ENCODE measurements around the gene CSGALNACT2.
"Not testable (repeated sequence)": the region's sequence is repeated elsewhere in the genome, so short reads cannot be mapped to it uniquely, and the experiment has no call there.

CSGALNACT2 gene

GRCh38 chr10:43153901-43154300 lies 15.7 kb downstream of the CSGALNACT2 start:
- DNase-seq, result no peak

DNA sequence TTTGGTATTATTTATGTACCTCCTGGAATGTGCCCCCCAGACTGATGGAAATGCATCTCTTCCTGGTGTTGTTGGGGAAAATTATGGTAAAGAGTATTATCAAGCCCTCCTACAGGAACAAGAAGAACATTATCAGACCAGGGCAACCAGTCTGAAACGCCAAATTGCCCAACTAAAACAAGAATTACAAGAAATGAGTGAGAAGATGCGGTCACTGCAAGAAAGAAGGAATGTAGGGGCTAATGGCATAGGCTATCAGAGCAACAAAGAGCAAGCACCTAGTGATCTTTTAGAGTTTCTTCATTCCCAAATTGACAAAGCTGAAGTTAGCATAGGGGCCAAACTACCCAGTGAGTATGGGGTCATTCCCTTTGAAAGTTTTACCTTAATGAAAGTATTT lies 17.0 kb downstream of the CSGALNACT2 start:
- DNase-seq, result no peak

DNA sequence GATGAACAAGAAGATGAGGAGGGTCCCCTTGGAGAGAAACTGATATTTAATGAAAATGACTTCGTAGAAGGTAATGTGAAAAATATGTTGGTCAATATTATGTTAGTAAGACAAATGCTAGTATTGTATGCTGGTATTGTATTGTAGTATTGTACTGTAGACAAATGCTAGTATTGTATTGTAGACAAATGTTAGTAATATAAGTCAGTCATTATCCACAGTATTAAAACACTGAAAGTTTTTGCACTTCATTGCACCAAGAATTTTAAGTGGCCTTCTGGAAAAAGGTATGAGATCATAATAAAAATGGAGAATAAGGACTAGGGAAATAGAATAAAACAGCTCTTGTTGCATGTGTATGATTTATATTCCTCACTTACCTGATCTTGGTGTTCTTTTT lies 17.5 kb downstream of the CSGALNACT2 start:
- no peak for DNase-seq

- DNase-seq, result no peak
These were observed 18.5 kb downstream of the CSGALNACT2 start for GRCh38 chr10:43156590-43157341.

DNA sequence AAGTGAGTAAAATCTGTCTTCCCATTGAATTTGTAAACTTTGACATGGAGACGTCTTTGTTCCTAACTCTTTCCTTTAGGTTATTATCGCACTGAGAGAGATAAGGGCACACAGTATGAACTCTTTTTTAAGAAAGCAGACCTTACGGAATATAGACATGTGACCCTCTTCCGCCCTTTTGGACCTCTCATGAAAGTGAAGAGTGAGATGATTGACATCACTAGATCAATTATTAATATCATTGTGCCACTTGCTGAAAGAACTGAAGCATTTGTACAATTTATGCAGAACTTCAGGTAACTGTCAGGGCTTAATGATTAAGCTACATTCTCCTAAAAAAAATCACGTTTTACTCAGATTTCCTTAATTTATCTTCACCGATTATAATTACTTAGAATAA lies 20.4 kb downstream of the CSGALNACT2 start:
- no peak for DNase-seq

DNA sequence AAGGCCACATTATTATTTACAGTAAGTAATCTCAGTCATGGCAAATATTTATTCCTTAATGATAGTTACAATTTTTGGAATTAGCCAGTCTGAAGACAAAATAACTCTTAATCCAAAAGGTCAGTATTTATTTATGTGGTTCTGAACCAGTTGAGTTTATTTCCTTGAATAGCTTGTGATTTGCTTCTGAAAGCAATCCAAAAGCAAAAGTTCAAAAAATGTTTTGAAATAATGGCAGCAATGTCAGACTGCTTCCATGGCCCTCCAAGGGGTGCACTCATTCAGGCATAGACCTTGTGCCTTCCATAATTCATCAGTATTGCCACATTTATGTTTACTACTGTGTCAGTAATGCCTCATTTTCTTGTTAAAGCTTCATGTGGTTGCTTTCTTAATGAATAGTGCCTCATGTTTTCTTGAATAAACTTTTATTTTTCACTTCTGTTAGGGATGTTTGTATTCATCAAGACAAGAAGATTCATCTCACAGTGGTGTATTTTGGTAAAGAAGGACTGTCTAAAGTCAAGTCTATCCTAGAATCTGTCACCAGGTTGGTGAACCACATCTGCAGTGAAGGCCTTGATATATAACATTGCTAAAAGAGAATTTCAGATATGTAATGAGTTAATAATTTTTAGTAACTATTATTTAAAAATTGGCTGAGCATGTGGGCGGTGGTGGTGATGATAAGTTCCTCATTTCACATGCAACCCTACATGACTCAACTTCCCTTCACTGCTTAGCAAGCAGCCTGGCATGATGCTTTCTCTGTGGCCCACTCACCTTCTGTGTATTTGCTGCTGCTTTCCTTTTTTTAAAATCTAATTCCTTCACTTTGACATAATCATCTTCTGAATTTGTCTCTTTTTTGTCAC lies 22.0 kb downstream of the CSGALNACT2 start:
- DNase-seq, result no peak

- no peak for DNase-seq
These were observed 22.6 kb downstream of the CSGALNACT2 start for GRCh38 chr10:43160921-43161255.

- DNase-seq, result no peak
These were observed 24.4 kb downstream of the CSGALNACT2 start for GRCh38 chr10:43162604-43163003.

DNA sequence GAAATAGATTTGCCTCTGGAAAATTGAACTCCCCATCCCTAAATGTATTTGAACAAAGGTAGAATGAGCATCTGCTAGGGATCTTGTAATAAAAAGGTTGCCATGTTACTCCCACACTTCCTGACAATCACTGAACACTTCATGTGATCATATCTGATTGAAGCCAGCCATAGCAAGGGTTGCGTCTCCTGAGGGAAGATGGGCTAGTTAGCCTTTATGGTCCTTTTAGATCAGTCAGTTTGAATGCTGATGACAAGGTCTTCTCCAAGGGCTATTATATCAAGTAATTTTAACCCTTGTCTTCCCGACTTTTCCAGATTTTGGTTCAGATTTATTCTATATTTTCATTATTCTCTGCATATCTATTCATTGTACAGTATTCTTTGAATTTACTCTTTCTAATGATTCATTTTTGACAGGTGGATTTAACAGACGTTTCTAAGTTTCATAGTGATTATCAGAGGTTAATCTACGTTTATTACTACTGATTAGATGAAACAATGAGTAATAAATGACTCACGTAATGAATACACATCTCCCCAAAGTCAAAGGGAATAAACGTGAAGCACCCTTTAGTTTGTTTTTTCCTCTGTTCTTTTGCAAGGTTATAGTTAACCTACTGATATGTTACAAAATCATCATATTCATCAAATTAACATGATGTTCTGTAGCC lies 28.1 kb downstream of the CSGALNACT2 start:
- no peak for DNase-seq

GRCh38 chr10:43166880-43167497 lies 28.7 kb downstream of the CSGALNACT2 start:
- DNase-seq, result no peak

DNA sequence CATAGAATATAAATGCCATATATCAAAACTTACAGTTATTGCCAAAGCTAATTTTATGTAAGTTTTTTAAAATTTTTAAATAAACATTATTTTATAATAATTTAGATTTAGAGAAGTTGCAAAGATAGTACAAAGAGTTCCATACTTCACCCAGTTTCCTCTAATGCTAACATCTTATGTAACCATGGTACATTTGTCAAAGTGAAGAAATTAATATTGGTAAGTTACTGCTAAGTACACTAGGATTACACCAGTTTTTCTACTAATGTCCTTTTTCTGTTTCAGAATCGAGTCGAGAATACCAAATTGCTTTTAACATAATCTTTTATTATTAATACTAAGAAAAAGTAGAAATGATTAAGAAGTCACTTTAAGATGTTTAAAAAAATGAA lies 29.2 kb downstream of the CSGALNACT2 start:
- DNase-seq, result no peak

GRCh38 chr10:43170491-43170890 lies 32.2 kb downstream of the CSGALNACT2 start:
- DNase-seq, result no peak

DNA sequence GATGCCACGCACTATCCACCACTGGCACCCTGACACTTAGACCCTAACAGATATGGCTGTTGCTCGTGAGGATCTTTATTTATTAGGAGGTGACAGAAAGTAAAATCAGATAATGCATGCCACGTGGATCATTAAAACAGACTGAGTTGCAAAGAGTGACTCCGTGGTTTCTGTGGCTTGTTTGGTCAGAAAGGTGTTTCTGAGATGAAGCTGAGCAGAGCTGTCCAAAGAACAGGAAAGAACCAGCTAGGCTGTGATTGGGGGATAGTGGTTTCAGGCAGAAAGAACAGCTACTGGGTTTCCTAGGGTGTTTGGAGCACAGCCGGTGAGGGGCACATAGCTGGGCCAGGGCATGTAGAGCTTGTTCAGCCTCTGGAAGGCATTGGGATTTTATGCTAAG lies 34.4 kb downstream of the CSGALNACT2 start:
- no peak for DNase-seq

DNA sequence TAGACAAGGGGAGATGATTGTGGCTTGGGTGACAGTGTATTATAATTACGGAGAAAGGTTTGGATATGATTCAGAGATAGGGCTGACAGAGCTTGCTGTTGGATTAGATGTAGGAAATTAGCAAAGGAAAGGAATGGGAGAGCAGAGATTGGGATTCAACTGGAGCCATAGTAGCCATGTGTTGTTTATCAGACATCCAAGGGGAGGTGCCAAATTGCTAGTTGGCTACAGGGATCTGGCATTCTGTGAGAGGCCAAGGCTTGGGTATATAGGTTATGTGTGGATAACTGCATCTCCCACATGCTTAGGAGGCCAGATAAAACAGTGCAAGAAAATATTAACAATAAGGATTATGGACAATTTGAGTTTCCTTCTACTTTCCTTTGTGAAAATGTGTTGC lies 34.9 kb downstream of the CSGALNACT2 start:
- DNase-seq, result no peak

- no peak for DNase-seq
These were observed 36.7 kb downstream of the CSGALNACT2 start for GRCh38 chr10:43174969-43175368.

DNA sequence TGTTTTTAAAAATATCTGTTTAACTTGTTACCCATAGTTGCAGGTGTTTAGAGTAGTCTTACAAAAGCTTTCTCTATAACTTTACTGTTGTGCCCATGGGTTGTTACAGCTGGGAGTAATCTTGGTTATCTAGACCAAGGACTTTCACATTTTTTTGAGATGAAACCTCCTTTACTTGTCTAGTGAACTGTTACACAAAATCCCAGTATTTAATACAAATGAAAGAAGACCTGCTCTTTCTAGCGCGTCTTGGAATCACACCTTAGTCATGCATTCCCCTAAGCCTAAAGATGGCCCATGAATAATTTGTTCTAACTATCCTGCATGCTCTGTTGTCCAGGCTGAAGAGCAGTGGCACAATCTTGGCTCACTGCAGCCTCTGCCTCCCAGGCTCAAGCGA lies 38.0 kb downstream of the CSGALNACT2 start:
- DNase-seq, result no peak

DNA sequence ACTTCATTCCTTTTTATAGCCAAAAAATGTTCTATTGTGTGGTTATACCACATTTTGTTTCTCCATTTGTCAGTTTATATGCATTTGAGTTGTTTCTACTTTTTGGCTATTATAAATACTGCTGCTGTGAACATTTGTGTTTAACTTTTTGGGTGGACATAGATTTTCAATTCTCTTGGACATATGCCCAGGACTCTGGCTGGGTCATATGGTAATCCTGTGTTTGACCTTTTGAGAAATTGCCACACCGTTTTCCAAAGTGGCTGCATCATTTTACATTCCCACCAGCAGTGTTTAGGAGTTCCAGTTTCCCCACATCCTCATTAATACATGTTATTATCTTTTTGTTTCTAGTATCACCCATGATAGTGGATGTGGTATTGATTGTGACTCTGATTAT lies 39.4 kb downstream of the CSGALNACT2 start:
- no peak for DNase-seq

DNA sequence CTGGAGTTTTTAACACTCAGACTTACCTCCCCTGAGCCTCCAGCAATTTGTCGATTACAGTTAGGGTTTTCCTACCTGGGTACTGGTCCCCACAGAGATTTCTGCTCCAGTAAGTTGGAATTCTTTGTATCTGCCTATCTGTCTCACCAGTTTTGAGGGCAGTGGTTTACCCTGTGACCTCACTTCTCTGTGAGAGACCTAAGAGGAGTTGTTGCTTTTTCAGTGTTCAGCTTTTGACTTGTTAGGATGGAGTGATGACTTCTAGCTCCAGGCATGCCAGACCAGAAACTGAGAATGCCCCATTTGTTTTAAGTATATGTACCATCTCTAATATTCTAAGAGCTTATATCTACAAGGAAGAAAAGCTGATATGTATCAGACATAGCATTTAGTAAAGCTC lies 42.9 kb downstream of the CSGALNACT2 start:
- no peak for DNase-seq

GRCh38 chr10:43183764-43184163 lies 45.5 kb downstream of the CSGALNACT2 start:
- not testable (repeated sequence) for DNase-seq

GRCh38 chr10:43186150-43186549 lies 47.9 kb downstream of the CSGALNACT2 start:
- no peak for DNase-seq

GRCh38 chr10:43187213-43187612 lies 49.0 kb downstream of the CSGALNACT2 start:
- DNase-seq, result no peak

- no peak for DNase-seq
These were observed 50.5 kb downstream of the CSGALNACT2 start for GRCh38 chr10:43188702-43189101.

DNA sequence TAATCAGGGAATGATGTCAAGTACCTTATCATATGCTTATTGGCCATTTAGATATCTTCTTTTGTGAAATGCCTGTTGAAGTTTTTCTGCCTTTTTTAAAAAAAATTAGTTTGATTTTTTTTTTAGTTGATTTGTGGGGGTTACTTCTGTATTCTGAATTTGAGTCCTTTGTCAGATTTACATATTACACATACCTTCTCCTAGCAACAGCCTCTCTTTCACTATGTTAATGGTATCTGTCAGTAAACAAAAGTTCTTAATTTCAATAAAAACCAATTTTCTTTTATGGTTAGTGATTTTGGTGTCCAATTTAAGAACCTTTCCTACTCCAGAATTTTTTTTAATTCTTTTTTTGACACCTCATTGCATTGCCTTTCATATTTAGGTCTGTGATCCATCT lies 52.0 kb downstream of the CSGALNACT2 start:
- no peak for DNase-seq

Data from activated T-cell treated with anti-CD3 and anti-CD28 coated beads, Interleukin-2, amount 50 U/mL, for 1 hour (primary cell).